ENCODE results near the gene MEGF10.

DNA sequence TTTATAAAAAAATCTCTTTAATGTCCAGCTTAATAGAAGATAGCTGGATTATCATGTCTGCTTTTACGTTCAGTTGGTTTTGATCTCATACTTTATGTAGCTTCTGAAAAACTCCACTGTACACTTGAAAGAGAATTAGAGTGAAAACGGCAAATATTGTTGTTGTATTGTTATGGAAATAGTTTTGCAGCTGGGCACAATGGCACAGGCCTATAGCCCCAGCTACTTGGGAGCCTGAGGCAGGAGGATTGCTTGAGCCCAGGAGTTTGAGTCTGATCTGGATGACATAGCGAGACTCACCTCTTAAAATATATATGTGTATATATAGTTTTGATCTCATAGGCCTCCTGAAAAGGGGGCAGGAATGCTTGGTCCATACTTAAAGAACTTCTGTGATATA lies 159.4 kb downstream of the MEGF10 start:
- TF ChIP-seq POLR2AphosphoS5 (IDR thresholded peaks at IDR 0.05): no peak
- TF ChIP-seq, protein P1, sequence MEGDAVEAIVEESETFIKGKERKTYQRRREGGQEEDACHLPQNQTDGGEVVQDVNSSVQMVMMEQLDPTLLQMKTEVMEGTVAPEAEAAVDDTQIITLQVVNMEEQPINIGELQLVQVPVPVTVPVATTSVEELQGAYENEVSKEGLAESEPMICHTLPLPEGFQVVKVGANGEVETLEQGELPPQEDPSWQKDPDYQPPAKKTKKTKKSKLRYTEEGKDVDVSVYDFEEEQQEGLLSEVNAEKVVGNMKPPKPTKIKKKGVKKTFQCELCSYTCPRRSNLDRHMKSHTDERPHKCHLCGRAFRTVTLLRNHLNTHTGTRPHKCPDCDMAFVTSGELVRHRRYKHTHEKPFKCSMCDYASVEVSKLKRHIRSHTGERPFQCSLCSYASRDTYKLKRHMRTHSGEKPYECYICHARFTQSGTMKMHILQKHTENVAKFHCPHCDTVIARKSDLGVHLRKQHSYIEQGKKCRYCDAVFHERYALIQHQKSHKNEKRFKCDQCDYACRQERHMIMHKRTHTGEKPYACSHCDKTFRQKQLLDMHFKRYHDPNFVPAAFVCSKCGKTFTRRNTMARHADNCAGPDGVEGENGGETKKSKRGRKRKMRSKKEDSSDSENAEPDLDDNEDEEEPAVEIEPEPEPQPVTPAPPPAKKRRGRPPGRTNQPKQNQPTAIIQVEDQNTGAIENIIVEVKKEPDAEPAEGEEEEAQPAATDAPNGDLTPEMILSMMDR (IDR thresholded peaks at IDR 0.05 in 8 of 11, conservative IDR thresholded peaks at IDR 0.05 in 3 of 11): no peak
- TF ChIP-seq POLR2A (IDR thresholded peaks at IDR 0.05): no peak

Data from spleen (tissue), 7 donors.